Endodermal cell (in vitro differentiated cells): ENCODE results near the gene GALM. TPM values are rescaled to one million over a fixed set of nuclear protein-coding genes. Genes with fewer than 3 reads are reported as not detected.

Experiments
- DNase-seq: peaks from one replicate; pipeline ENCODE4 v3.0.0-alpha.2; 2017
- H3K27ac ChIP-seq: 2 replicates; pipeline ENCODE4 v1.5.1; 2013; ENCODE audit warnings: mild to moderate bottlenecking, low read depth, low read length, moderate library complexity
- H3K27me3 ChIP-seq: 2 replicates; pipeline ENCODE4 v1.6.1; 2013; ENCODE audit warnings: mild to moderate bottlenecking, low read length, moderate library complexity; ENCODE audit not compliant: insufficient read depth, control insufficient read depth, poor library complexity, severe bottlenecking
- H3K36me3 ChIP-seq: 2 replicates; pipeline ENCODE4 v1.7.0; 2013; ENCODE audit warnings: mild to moderate bottlenecking, low read length, moderate library complexity; ENCODE audit not compliant: control insufficient read depth, insufficient read depth
- H3K4me1 ChIP-seq: one replicate; pipeline ENCODE4 v1.7.0; 2013; ENCODE audit warnings: low read length; ENCODE audit not compliant: control insufficient read depth, insufficient read depth
- H3K4me3 ChIP-seq: 2 replicates; pipeline ENCODE4 v1.5.1; 2013; ENCODE audit warnings: mild to moderate bottlenecking, low read length, moderate library complexity
- H3K9ac ChIP-seq: 2 replicates; pipeline ENCODE4 v1.6.1; 2013; ENCODE audit warnings: mild to moderate bottlenecking, low read length, moderate library complexity; ENCODE audit not compliant: poor library complexity, severe bottlenecking; ENCODE audit errors: extremely low read depth
- H3K9me3 ChIP-seq: 2 replicates; pipeline ENCODE4 v1.6.1; 2013; ENCODE audit warnings: mild to moderate bottlenecking, low read length, moderate library complexity; ENCODE audit not compliant: control insufficient read depth
- H3K27ac Mint-ChIP-seq: 2 replicates; pipeline ENCODE4 v1.8.0; 2020; ENCODE audit warnings: mixed read lengths
- H3K27me3 Mint-ChIP-seq: 2 replicates; pipeline ENCODE4 v1.8.0; 2021; ENCODE audit warnings: mild to moderate bottlenecking, mixed read lengths; ENCODE audit not compliant: insufficient read depth
- H3K36me3 Mint-ChIP-seq: 2 replicates; pipeline ENCODE4 v1.8.0; 2020; ENCODE audit warnings: low read depth, mixed read lengths
- H3K4me1 Mint-ChIP-seq: 2 replicates; pipeline ENCODE4 v1.8.0; 2020; ENCODE audit warnings: mixed read lengths
- H3K4me3 Mint-ChIP-seq: 2 replicates; pipeline ENCODE4 v1.8.0; 2020; ENCODE audit warnings: mild to moderate bottlenecking, moderate library complexity, mixed read lengths
- H3K9me3 Mint-ChIP-seq: 2 replicates; pipeline ENCODE4 v1.8.0; 2020; ENCODE audit warnings: mild to moderate bottlenecking, mixed read lengths
- CTCF ChIP-seq: fragments of 200-600 bp; sonication (generic); conservative IDR thresholded peaks from 2 replicates; pipeline ENCODE4 v1.5.0; 2021; ENCODE audit warnings: antibody characterized with exemption, mild to moderate bottlenecking
- total RNA-seq, 2 donors: library from RNA; stranded (reverse); fragmentation: NEBNext Ultra II Directional in 1 of 2; extraction: Animal tissue kit (Norgen Biotek cat#: 25700) in 1 of 2; gene quantifications; 2 replicates in 1 of 2; 3 replicates in 1 of 2; pipeline ENCODE4 v1.2.1, GENCODE V29; 2021

The GALM gene
- total RNA-seq, 2 donors from 2014 or later = 14.2 to 16.2 TPM

GRCh38 chr2:38783586-38783985, 117.7 kb downstream of the GALM start:
- Histone ChIP-seq H3K36me3 (peaks cover 7% of the 10 kb centered on the region), H3K4me1 (peaks cover 3% of the 10 kb centered on the region), H3K27ac (no peak overlapping the region), H3K9me3 (no peaks in the 10 kb centered on the region), H3K9ac (no peak overlapping the region), H3K27me3 (no peaks in the 10 kb centered on the region), H3K4me3 (no peak overlapping the region)
- TF ChIP-seq CTCF = no peak
- no peak for DNase-seq
- no peak overlapping the region for H3K4me3 Mint-ChIP-seq
- peaks cover 16% of the 10 kb centered on the region for H3K36me3 Mint-ChIP-seq
- H3K4me1 Mint-ChIP-seq = peaks cover 11% of the 10 kb centered on the region
- no peaks in the 10 kb centered on the region for H3K9me3 Mint-ChIP-seq
- no peaks in the 10 kb centered on the region for H3K27me3 Mint-ChIP-seq
- H3K27ac Mint-ChIP-seq = no peak overlapping the region

Other genes starting within 250 kb of the GALM start
- gene HNRNPLL, start 63.2 kb upstream of the GALM start, total RNA-seq = 10 to 100 TPM; 70.9 to 74.1 TPM
- gene SRSF7, start 85.2 kb downstream of the GALM start, total RNA-seq = 100 to 1,000 TPM; 306 to 332 TPM
- 10 to 100 TPM; 15.7 to 17.8 TPM for gene GEMIN6, start 112.1 kb downstream of the GALM start, total RNA-seq
- gene DHX57, start 209.8 kb downstream of the GALM start, total RNA-seq = 10 to 100 TPM; 35.4 to 45.7 TPM
- gene MORN2, start 209.9 kb downstream of the GALM start, total RNA-seq = 10 to 100 TPM; 13.7 to 27.5 TPM
- gene ARHGEF33, start 223.8 kb downstream of the GALM start, total RNA-seq = under 1 TPM; 0.57 to 1.00 TPM